Mesodermal cell (in vitro differentiated cells): ENCODE data around the gene TNIP2.
A peak's percentile ranks its signal among the peaks of the same experiment; 100 is the strongest.

Experiments used
- H3K27ac ChIP-seq: 2 replicates; pipeline ENCODE4 v1.7.0; 2013; ENCODE audit warnings: mild to moderate bottlenecking, low read depth, low read length, moderate library complexity; ENCODE audit not compliant: severe bottlenecking
- H3K36me3 ChIP-seq: 2 replicates; pipeline ENCODE4 v1.7.1; 2013; ENCODE audit warnings: mild to moderate bottlenecking, low read length, moderate library complexity; ENCODE audit not compliant: control insufficient read depth, insufficient read depth
- H3K4me1 ChIP-seq: one replicate; pipeline ENCODE4 v1.7.1; 2013; ENCODE audit warnings: mild to moderate bottlenecking, low read length; ENCODE audit not compliant: insufficient read depth, control insufficient read depth, poor library complexity, severe bottlenecking
- H3K4me3 ChIP-seq: 2 replicates; pipeline ENCODE4 v1.7.0; 2013; ENCODE audit warnings: low read length, control low read depth, mild to moderate bottlenecking; ENCODE audit not compliant: insufficient read depth, poor library complexity, severe bottlenecking; ENCODE audit errors: extremely low read depth
- H3K9me3 ChIP-seq: 2 replicates; pipeline ENCODE4 v1.7.1; 2013; ENCODE audit warnings: mild to moderate bottlenecking, low read length, moderate library complexity; ENCODE audit not compliant: control insufficient read depth
- WGBS, 2 experiments: methylation state at CpG; one replicate each; pipeline ENCODE4 v1.1.5; 2013; ENCODE audit warnings: missing lambda C conversion rate in 2 of 2; ENCODE audit not compliant: insufficient coverage in 2 of 2; 5-methylcytosine and 5-hydroxymethylcytosine counted together

The TNIP2 gene

GRCh38 chr4:2798399-2799223, 42.5 kb upstream of the TNIP2 start:
- H3K27ac ChIP-seq = no peak overlapping the region
- no peaks in the 10 kb centered on the region for H3K36me3 ChIP-seq
- no peaks in the 10 kb centered on the region for H3K9me3 ChIP-seq
- no peak overlapping the region for H3K4me3 ChIP-seq
- H3K4me1 ChIP-seq = peaks cover 50% of the 10 kb centered on the region
- 90 to 94% methylated on average over 18 to 25 of the region's 29 CpGs for WGBS, 2 experiments

GRCh38 chr4:2797545-2798305, 41.6 kb upstream of the TNIP2 start:
- H3K27ac ChIP-seq = no peak overlapping the region
- WGBS, 2 experiments = 92 to 94% methylated on average over 15 to 18 of the region's 23 CpGs
- no peaks in the 10 kb centered on the region for H3K36me3 ChIP-seq
- no peak overlapping the region for H3K4me3 ChIP-seq
- H3K9me3 ChIP-seq = no peaks in the 10 kb centered on the region
- peaks cover 55% of the 10 kb centered on the region for H3K4me1 ChIP-seq

DNA sequence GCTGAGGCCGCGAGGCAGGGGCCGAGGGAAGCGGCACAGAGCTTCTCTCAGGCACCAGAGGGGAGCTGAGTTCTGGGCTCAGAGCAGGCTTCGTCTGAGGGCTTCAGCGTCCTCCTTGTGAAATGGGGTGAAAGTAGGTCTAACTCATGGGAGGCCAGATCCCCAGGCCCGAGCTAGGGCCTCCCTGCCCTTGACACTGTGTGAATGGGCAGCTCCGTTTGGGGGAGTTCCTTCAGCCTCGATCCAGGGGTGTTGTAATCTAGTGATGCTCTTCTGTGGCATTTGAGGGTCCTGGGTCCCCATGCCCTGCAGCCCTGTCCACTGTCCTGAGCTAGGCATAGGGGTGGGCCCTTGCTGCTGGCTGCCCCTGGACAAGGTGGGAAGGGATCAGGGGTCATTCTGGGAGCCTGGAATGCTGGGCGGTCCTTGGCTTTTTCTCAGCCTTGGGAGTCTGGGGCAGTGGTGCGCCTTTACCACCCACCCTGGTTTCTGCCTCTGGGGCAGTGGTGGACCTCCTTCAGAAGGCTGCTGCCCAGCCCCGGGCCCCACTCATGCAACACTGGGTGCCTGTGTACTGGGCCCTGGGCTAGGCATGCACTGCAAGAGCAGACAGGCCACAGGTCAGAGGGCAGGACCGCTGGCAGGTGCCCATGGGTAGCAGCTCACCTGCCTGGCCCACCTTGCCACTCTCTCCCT, 40.9 kb upstream of the TNIP2 start:
- Histone ChIP-seq H3K27ac (no peak overlapping the region), H3K9me3 (no peaks in the 10 kb centered on the region), H3K4me3 (no peak overlapping the region), H3K4me1 (peaks cover 55% of the 10 kb centered on the region), H3K36me3 (no peaks in the 10 kb centered on the region)
- WGBS, 2 experiments = 92 to 95% methylated on average over 11 to 13 of the region's 13 CpGs

DNA sequence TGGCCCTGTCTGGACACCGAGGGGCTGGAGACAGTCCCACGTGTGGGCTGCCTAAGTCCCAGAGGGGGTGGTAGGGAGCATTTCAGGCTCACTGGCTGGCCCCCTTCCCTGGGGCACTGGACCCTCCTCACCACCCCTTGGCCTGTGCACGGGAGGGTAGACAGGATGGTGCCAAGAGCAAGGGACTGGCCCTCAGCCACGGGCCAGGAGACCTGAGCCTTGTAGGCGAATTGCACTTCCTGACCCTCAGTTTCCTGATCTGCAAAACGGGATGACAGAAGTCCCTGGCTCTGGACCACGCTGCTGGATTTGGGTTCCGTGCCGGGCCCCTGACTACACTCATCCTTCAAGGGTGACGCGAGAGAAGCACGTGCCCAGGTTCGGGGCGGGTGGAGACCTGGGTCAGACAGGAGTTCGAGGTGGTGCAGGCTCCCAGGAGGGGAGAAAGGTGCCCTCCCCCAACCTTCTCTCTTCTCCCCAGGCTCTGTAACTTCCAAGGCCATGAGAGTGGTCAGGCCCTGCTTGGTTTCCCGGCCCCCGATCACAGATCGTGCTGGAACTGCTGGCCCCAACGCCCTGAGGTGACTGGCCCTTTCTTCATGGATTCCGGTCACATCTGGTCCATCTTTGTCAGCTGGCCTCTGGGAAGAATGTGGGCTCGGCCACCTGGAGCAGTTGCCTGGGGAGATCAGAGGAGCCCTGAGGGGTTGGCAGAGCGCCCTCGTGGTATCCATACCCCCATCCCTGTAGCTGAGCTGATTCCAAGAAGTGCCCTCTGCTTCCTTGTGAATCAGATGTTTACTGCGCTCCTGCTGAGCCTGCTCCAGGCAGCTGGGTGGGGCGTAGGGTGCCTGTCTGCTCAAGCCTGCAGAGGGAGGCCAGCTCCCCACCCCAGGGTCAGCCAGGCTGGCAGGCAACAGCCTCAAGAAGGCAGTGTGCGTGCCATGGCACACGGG, 40.0 kb upstream of the TNIP2 start:
- H3K27ac ChIP-seq = no peak overlapping the region
- WGBS, 2 experiments = 89 to 91% methylated on average over 22 to 24 of the region's 27 CpGs
- no peaks in the 10 kb centered on the region for H3K36me3 ChIP-seq

GRCh38 chr4:2795300-2795892, 39.3 kb upstream of the TNIP2 start:
- H3K9me3 ChIP-seq = no peaks in the 10 kb centered on the region
- H3K4me1 ChIP-seq = peaks cover 44% of the 10 kb centered on the region
- no peak overlapping the region for H3K27ac ChIP-seq
- no peaks in the 10 kb centered on the region for H3K36me3 ChIP-seq
- WGBS, 2 experiments = 90 to 91% methylated on average over 15 to 17 of the region's 17 CpGs
- no peak overlapping the region for H3K4me3 ChIP-seq

More for the DNA sequence above, 40.0 kb upstream of the TNIP2 start:
- Histone ChIP-seq H3K4me1 (peaks cover 49% of the 10 kb centered on the region), H3K4me3 (no peak overlapping the region), H3K9me3 (no peaks in the 10 kb centered on the region)

DNA sequence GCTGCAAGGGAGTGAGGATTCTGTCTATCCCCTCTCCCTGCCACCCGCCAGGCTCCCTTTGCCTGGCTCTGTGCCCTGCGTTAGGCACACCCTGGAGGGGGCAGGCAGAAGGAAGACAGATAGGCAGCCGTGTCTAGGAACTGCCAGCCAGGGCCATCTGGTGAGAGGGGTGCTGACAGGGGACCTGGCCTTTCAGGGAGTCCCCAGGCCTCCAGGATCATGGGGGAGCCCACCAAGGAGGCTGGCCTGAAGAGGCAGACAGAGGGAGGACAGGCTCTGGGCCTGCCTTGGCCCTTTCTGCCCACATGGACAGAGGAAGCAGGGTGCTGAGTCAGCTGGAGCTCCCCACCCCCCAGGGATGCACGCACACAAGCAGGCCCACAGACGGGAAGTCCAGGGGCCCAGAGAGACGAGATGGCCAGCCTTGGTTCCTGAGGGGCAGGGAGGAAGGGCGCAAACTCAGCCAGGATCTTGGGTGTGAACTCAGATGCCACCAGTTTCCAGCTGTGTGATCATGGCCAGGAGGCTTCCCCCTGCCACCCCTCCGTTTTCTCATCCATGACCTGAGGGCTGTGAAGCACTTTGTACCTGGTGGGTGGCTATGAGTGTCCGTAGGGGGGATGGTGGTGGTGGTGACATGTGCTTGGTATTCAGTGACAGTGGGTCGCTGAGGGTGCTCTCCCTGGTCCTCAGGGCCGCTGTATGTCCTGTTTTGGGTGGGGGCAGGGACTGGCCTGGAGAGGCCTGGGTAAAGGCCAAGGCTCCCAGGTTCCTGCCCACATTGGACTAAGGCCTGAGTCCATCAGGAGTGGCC, 38.6 kb upstream of the TNIP2 start:
- peak overlapping the region; percentile 45 for H3K27ac ChIP-seq
- no peak overlapping the region for H3K4me3 ChIP-seq
- H3K4me1 ChIP-seq = peaks cover 37% of the 10 kb centered on the region
- no peaks in the 10 kb centered on the region for H3K36me3 ChIP-seq
- no peaks in the 10 kb centered on the region for H3K9me3 ChIP-seq
- WGBS, 2 experiments = 84 to 86% methylated on average over 4 to 9 of the region's 11 CpGs

DNA sequence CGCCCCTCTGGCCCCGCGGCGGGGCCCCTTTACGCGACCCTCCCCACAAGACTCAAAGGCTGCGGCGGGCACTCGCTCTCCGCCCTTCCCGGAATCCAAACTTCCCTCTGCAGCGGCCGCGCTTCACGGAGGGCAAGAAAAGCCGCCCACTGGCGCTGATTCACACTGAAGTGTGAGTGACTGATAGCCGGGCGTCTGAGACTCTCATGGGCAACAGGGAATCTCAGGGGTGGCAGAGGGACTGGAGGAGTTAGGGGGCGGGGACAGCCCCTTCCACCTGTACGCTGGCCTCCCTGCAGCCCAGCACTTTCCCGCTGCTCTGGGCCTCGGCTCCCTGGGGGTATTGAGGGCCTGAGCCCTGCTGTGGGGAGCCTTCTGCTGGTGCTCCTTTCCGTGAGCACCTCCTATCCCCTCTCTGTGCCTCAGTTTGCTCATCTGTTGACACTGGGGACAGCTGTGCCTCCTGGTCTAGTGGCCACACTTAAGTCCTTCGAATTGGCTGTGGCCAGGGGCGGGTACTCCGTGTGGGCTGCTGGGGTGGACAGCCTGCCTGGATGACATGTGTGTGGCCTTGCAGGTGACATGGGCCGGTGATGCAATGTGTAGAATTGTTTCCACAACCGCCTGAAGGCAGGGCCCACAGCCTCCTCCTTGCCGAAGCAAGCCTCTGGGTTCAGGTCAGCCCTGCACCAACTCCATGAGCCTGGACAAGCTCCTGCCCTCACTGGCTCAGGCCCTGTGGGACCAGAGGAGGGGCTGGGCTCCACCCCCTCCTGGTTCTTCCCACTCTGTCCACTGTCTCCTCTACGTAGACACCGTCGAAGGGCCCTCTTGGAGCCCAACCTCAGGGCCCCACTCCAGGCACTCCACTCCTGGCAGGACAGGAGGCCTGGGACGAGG, 37.7 kb upstream of the TNIP2 start:
- 44 to 47% methylated on average over 19 of the region's 34 CpGs for WGBS, 2 experiments
- peaks cover 29% of the 10 kb centered on the region for H3K4me1 ChIP-seq
- peak overlapping the region; percentile 57 for H3K4me3 ChIP-seq
- H3K36me3 ChIP-seq = no peaks in the 10 kb centered on the region
- peak overlapping the region; percentile 45 for H3K27ac ChIP-seq
- H3K9me3 ChIP-seq = no peaks in the 10 kb centered on the region

- 10 to 14% methylated on average over 47 to 74 of the region's 104 CpGs for WGBS, 2 experiments
- Histone ChIP-seq H3K36me3 (no peaks in the 10 kb centered on the region), H3K4me1 (peaks cover 21% of the 10 kb centered on the region), H3K9me3 (no peaks in the 10 kb centered on the region), H3K4me3 (peak within 1 kb of the TSS; percentile 57), H3K27ac (no peak within 1 kb of the TSS)
Observed at GRCh38 chr4:2792711-2793585, 36.8 kb upstream of the TNIP2 start, which contains the start of gene SH3BP2. SH3BP2 (plus strand) TSS chr4:2793085; CDS start chr4:2820618, 27,533 bp downstream.
